Amygdala (tissue), 56 donors: ENCODE results near the gene SLC5A12.
"Not testable (repeated sequence)": the region's sequence is repeated elsewhere in the genome, so short reads cannot be mapped to it uniquely, and the experiment has no call there.

Source experiments
- DNase-seq, 56 donors: peaks; one replicate each; lab custom pipeline; 2025; lab: John Stamatoyannopoulos, UW

The SLC5A12 gene

DNA sequence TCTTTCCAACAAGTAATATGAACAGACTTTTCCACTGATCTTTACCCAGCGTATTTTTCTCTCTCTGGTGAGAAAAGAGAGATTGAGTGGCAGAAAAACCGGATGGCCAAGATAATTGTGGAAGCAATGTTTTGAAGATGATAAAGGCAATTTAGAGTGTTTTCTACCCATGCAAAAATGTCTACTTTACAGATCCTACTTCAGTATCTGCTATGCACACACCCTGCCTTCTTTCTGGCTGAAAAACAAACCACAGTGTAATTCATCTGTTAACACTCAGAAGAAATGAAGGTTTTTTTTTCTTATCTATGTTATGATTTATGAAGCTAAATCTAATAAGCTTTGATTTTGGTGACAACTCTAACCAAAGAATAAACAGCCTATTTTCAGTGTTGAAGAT, 56.8 kb downstream of the SLC5A12 start:
- no peak for DNase-seq

- no peak for DNase-seq
Observed at GRCh38 chr11:26662916-26663315, 58.9 kb downstream of the SLC5A12 start.

- DNase-seq: no peak
Observed at GRCh38 chr11:26655287-26655686, 66.6 kb downstream of the SLC5A12 start.

DNA sequence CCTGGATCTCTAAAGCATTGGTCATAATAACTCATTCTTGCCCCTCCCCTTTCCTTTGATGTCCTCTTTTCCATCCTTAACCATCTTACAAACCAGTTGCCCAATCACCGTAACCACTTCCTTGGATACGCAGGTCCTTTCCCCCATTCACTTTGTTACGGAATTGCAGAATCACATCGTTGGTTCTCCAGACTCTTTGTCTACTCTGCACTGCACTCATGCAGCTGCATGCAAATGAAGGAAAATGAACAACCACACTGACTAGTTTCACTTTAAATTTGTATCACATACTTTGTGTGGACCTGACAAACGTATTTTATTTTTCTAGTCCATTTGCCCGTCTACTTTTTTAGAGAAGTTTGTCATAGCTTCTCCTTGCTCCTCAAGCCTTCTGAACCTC, 69.9 kb downstream of the SLC5A12 start:
- no peak for DNase-seq

GRCh38 chr11:26649884-26650283, 72.0 kb downstream of the SLC5A12 start:
- peak in 17 of 56 donors; percentile 0 to 51 (median 11) for DNase-seq

- DNase-seq: not testable (repeated sequence)
Observed at GRCh38 chr11:26643314-26643713, 78.5 kb downstream of the SLC5A12 start.

DNA sequence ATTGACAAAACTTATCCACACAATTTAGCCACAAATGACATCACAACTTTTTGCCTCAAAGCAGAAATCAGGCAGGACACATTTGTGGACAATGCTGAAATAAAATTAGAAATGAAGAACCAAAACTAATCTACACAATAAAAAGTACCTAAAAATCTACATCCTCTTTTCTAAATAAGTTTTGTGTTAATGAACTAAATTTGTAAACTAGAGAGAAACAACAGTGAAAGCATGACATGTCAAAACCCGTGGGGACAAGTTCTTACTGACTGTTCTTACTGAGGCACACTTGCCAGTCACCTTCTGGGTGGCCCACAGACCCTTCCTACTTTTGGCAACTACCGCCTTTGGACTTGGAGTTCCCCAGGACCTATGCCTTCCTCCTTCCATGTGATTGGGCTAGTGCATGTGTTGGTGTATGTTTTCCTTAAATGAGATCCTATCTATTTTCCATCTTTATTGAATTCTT, 89.1 kb downstream of the SLC5A12 start:
- no peak for DNase-seq

DNA sequence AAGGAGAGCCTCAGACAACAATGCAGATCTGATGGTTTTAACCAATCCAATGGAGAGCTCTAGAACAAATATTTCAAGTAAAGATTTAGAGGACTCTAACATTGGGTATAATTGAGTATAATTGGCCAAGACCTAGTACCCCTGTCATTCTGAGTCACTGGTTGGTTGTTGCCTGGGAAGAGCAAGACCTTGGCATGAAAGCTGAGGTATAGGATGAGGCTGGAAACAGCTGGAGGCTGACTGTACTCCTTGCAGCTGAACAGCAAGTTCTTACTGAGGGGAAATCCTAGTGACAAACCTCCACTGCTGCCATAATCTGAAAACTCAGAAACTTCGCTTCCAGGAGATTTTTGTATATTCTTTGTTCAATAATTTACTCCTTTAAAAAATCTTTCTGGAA, 95.5 kb downstream of the SLC5A12 start:
- no peak for DNase-seq

DNA sequence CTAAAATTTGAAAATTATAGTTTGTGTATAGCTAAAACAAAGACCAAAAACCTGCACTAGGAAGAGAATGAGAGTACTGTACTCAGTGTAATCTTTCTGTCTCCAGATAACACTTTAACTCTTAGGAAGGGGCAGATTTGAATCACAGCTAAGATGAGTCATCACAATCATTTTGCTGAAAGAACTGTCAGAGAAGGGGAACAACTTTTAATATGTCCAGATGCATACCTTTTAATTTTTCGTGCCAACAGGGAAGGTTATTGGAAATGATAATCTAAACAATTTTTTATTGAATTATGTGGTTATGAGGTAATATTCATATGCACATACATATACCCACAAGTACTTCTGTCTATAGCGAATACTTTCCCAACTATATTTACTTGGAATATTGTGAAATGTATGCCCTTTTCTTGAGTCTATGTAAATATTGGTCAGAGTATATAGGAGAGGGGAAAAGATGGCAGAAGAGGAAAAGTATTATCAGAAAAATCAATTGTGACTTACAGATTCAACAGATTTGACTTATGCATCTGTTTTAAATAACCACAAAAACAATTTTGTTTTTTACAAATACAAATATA, 98.7 kb downstream of the SLC5A12 start:
- DNase-seq: no peak

- DNase-seq: no peak
Observed at GRCh38 chr11:26622181-26622580, 99.7 kb downstream of the SLC5A12 start.

- no peak for DNase-seq
Observed at GRCh38 chr11:26621132-26621531, 100.7 kb downstream of the SLC5A12 start.

GRCh38 chr11:26620282-26621045, 101.4 kb downstream of the SLC5A12 start:
- DNase-seq: no peak

GRCh38 chr11:26618441-26618840, 103.4 kb downstream of the SLC5A12 start:
- no peak for DNase-seq
